Heart left ventricle (tissue), 16 donors: ENCODE measurements around the gene ZNF423. TPM values are rescaled to one million over a fixed set of nuclear protein-coding genes. Genes with fewer than 3 reads are reported as not detected.
"Not testable (repeated sequence)": the region's sequence is repeated elsewhere in the genome, so short reads cannot be mapped to it uniquely, and the experiment has no call there.

Experiments used
- ATAC-seq, 4 donors: fragments of 200-7000 bp; cut with Tn5 transposase; one replicate each; pipeline ENCODE4 v1.9.1; 2020 to 2022; ENCODE audit warnings: moderate library complexity in 4 of 4, mild to moderate bottlenecking in 3 of 4, moderate number of reproducible peaks in 1 of 4
- DNase-seq, 5 donors: peaks; one replicate each; pipeline ENCODE4 v3.0.0-alpha.2; 2020
- H3K27ac ChIP-seq, 12 donors: fragments of 200-600 bp; sonication (generic) in 4 of 12; one replicate each; pipeline versions ENCODE4 v1.5.0 to v1.8.0; 2016 to 2022; ENCODE audit warnings: mild to moderate bottlenecking in 2 of 12
- H3K27me3 ChIP-seq, 9 donors: fragments of 200-600 bp; sonication (generic) in 2 of 9; one replicate each; pipeline versions ENCODE4 v1.5.1 to v1.8.0; 2016 to 2022; ENCODE audit warnings: mild to moderate bottlenecking in 3 of 9
- H3K36me3 ChIP-seq, 9 donors: fragments of 200-600 bp; sonication (generic) in 2 of 9; one replicate each; pipeline versions ENCODE4 v1.5.0 to v1.8.0; 2018 to 2022; ENCODE audit warnings: mild to moderate bottlenecking in 2 of 9
- H3K4me1 ChIP-seq, 12 donors: fragments of 200-600 bp; sonication (generic) in 4 of 12; one replicate each; pipeline versions ENCODE4 v1.5.0 to v1.8.0; 2016 to 2022; ENCODE audit warnings: mild to moderate bottlenecking in 3 of 12
- H3K4me3 ChIP-seq, 12 donors: fragments of 200-600 bp; sonication (generic) in 4 of 12; one replicate each; pipeline versions ENCODE4 v1.5.0 to v1.8.0; 2017 to 2022; ENCODE audit warnings: mild to moderate bottlenecking in 9 of 12, moderate library complexity in 4 of 12
- H3K9me3 ChIP-seq, 12 donors: fragments of 200-600 bp; sonication (generic) in 4 of 12; one replicate each; pipeline versions ENCODE4 v1.5.0 to v1.8.0; 2016 to 2022; ENCODE audit warnings: mild to moderate bottlenecking in 1 of 12
- POLR2A ChIP-seq, 2 donors: fragments of 450-650 bp; IDR thresholded peaks; one replicate each; pipeline ENCODE4 v1.6.1; 2017; ENCODE audit warnings: antibody characterized with exemption in 2 of 2, mild to moderate bottlenecking in 2 of 2, moderate library complexity in 2 of 2
- WGBS, 4 donors: extraction: QIAGEN DNeasy Blood & Tissue Kit in 2 of 4; methylation state at CpG; one replicate each; pipeline versions ENCODE4 v1.1.5 to v1.1.7; 2013 to 2018; 5-methylcytosine and 5-hydroxymethylcytosine counted together
- intact Hi-C, 10 donors: fragments of 100-400 bp; cut with DNase I; formaldehyde crosslinking; loops; one replicate each; pipeline versions ENCODE4 v1.11.1 to v1.14.2; 2022
- polyA plus RNA-seq, 2 donors: library from polyadenylated mRNA; stranded (reverse); fragments of 200-250 nt; gene quantifications; one replicate each; pipeline ENCODE4 v1.2.3, GENCODE V29; 2013
- total RNA-seq, 9 donors: library from RNA; depleted of rRNA in 2 of 9; stranded (reverse); fragments of >200 nt in 2 of 9; fragmentation: NEBNext Ultra II Directional in 3 of 9; extraction: Animal tissue kit (Norgen Biotek cat#: 25700) in 3 of 9; gene quantifications; one replicate each; pipeline versions ENCODE4 v1.1.0 to v1.2.4, GENCODE V29; 2016 to 2023
- TF ChIP-seq, protein P1 (sequence below), 12 donors: fragments of 200-600 bp; sonication (generic) in 4 of 12; IDR thresholded peaks; one replicate each; pipeline versions ENCODE4 v1.5.0 to v1.8.0; 2018 to 2022; ENCODE audit warnings: antibody characterized with exemption in 12 of 12, mild to moderate bottlenecking in 5 of 12
- donor health status: ischemic (EF 13 %, LVEDD 7.1; RV severe dilation, severe dysfunction).
- donor health status: healthy with polysubstance abuse.
- donor health status: DM: no; HTN: yes; CAD: no.
- donor health status: DM: no; HTN: no; CAD: no.
- donor health status: ischemic (EF 25% LVEDD 6.9; RV normal size, moderate dysfunction).
- donor health status: ischemic (EF 25% LVEDD 5.7; RV mildly dilated, moderate dysfunction).
- donor health status: healthy.
- donor health status: DM: yes; HTN: yes; CAD: no.
- donor health status: ischemic (EF 35%, LVEDD 5.7; RV mildly dilated, moderate dysfunction).
- donor health status: nonischemic (EF 11% LVEDD 7.7; RV severe dilation, severe dysfunction).
- donor health status: DM: yes; HTN: yes; CAD: no.
- donor health status: PGD.
- donor health status: ischemic (EF 29% LVEDD 5.4; RV normal size, mild dysfunction).
- donor health status: nonischemic (EF 23%, LVEDD 6.1; RV moderate dilation, normal function).

ZNF423 gene
- total and polyA plus RNA-seq, 11 donors: 1.8 to 10.4 (median 5.7) TPM

DNA sequence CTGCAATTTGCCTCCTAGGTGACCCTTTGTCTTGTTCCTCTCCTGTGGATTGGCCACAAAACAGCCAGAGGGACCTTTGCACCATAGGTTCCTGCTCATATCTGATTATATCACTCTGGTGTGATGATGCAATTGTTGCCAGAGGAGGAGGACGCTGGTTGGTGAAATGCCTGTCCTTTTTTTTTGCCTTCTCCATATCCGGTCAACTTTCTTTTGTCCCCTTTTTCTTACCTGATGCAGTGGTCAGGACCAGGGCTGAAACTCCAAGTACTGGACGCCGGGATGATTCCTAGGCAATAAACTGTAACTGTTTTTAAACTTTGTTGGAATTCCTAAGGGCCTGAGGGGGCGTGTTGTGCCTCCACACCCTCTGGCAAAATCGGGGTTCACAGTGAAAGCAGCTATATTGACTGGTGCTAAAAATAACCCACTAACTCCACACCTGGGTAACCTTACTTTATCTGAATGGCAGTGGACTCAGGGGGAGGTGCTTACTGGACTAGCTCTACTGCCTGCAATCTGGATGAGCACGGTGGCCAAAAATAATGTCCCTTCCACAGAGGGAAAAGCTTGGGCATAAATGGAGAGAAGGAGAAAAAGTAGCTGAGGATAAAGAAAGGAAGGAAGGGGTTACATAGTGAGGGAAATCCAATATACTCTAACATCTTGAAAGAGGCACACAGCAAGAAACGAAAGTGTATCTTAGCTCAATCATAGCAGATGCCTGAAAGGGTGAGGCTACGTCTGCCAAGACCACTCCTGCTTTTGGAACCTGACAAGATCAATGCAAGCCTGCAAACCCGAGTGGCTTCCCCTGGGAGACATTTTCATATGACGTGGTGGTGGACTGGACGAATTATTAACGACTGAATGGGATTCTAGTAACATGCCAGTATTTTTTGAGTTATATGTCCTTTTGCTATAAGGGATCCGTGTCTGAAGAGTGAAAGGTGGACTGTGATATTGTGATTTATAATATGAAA lies 28.4 kb upstream of the ZNF423 start:
- H3K4me3 ChIP-seq: no peak overlapping the region
- WGBS, 4 donors: 63 to 67% (median 65%) methylated on average over 14 of the region's 14 CpGs
- H3K36me3 ChIP-seq: no peaks in the 10 kb centered on the region
- no peak for DNase-seq
- H3K27ac ChIP-seq: no peak overlapping the region
- H3K27me3 ChIP-seq: peaks cover 0 to 18% (median 0%) of the 10 kb centered on the region in 9 donors
- no peak for TF ChIP-seq POLR2A (IDR thresholded peaks at IDR 0.05)
- TF ChIP-seq, protein P1, sequence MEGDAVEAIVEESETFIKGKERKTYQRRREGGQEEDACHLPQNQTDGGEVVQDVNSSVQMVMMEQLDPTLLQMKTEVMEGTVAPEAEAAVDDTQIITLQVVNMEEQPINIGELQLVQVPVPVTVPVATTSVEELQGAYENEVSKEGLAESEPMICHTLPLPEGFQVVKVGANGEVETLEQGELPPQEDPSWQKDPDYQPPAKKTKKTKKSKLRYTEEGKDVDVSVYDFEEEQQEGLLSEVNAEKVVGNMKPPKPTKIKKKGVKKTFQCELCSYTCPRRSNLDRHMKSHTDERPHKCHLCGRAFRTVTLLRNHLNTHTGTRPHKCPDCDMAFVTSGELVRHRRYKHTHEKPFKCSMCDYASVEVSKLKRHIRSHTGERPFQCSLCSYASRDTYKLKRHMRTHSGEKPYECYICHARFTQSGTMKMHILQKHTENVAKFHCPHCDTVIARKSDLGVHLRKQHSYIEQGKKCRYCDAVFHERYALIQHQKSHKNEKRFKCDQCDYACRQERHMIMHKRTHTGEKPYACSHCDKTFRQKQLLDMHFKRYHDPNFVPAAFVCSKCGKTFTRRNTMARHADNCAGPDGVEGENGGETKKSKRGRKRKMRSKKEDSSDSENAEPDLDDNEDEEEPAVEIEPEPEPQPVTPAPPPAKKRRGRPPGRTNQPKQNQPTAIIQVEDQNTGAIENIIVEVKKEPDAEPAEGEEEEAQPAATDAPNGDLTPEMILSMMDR (IDR thresholded peaks at IDR 0.05): no peak
- H3K4me1 ChIP-seq: no peaks in the 10 kb centered on the region
- intact Hi-C loops: loop anchor here in 1 of 10 donors (10.0 kb wide), 1 partner anchor 390 kb away; no protein-coding TSS in a partner anchor
- ATAC-seq: no peak
- no peaks in the 10 kb centered on the region for H3K9me3 ChIP-seq

DNA sequence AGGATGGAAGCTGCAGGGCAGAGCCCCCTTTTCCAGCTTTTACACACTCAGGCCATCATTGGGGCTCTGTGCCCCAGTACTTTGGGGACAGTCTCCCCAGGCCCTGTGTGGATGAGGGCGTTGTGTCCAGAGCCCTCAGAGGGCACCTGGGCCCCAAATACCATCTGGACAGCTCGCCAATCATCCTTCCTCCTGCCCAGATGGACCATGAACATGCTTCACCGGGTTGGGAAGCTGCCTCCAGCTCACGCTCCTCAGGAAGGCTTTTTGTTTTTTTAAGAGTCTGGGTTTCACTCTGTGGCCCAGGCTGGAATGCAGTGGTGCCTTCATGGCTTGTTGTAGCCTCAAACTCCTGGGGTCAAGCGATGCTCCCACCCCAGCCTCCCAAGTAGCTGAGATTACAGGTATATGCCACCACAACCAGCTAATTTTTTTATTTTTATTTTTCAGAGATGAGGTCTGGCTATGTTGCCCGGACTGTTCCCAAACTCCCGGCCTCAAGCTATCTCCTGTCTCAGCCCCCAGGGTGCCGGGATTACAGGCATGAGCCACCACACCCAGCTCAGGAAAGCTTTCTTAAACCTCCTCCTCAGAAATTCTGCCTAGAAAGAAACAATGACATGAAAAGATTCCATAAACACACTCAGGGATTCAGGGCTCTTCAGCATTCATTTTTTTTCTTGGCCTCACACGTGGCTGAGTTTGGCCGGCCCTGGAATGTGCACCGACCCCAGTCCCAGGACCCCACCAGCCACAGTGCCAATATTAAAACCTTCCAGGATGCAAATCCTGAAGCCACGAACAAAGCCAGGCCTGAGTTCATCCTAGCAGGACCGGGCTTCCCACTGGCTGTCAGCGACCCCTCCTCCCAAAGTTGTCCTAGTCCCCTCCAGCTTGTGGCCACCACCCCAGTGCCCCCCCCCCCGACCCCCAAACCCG lies 27.4 kb upstream of the ZNF423 start:
- Histone ChIP-seq H3K4me3 (no peak overlapping the region), H3K36me3 (no peaks in the 10 kb centered on the region), H3K27me3 (peaks cover 0 to 18% (median 0%) of the 10 kb centered on the region in 9 donors), H3K27ac (no peak overlapping the region), H3K9me3 (no peaks in the 10 kb centered on the region), H3K4me1 (no peaks in the 10 kb centered on the region)
- 63 to 69% (median 66%) methylated on average over 15 to 16 of the region's 16 CpGs for WGBS, 4 donors
- no peak for ATAC-seq
- intact Hi-C loops: loop anchor here in 1 of 10 donors (10.0 kb wide), 1 partner anchor 389 kb away; no protein-coding TSS in a partner anchor
- DNase-seq: no peak
- TF ChIP-seq, protein P1 (IDR thresholded peaks at IDR 0.05): no peak
- TF ChIP-seq POLR2A (IDR thresholded peaks at IDR 0.05): no peak

DNA sequence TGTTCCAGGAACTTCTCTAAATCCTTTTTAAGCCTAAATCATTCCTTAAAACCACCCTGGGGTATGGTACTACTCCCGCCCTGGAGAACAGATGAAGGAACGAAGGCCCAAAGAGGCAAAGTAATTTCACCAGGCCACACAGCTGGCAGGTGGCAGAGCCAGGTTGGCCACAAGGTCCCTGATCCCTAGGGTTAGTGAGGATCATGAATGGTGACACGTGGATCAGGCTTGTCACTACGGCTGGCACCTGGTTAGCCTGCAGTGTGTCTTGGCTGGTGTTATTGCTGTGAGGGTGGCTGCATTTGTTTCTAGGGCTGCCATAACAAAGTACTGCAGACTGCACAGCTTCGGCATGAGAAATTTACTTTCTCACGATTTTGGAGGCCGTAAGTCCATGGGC lies 26.0 kb upstream of the ZNF423 start:
- Histone ChIP-seq H3K27me3 (peaks cover 0 to 25% (median 7%) of the 10 kb centered on the region in 9 donors), H3K9me3 (no peaks in the 10 kb centered on the region), H3K36me3 (no peaks in the 10 kb centered on the region), H3K27ac (no peak overlapping the region), H3K4me1 (peaks cover 0 to 3% (median under 1%) of the 10 kb centered on the region in 12 donors), H3K4me3 (no peak overlapping the region)
- no peak for DNase-seq
- intact Hi-C loops: loop anchor here in 1 of 10 donors (10.0 kb wide), 1 partner anchor 387 kb away; no protein-coding TSS in a partner anchor
- ATAC-seq: no peak
- 80 to 92% (median 86%) methylated on average over 7 of the region's 7 CpGs for WGBS, 4 donors
- TF ChIP-seq, protein P1 (IDR thresholded peaks at IDR 0.05): no peak

DNA sequence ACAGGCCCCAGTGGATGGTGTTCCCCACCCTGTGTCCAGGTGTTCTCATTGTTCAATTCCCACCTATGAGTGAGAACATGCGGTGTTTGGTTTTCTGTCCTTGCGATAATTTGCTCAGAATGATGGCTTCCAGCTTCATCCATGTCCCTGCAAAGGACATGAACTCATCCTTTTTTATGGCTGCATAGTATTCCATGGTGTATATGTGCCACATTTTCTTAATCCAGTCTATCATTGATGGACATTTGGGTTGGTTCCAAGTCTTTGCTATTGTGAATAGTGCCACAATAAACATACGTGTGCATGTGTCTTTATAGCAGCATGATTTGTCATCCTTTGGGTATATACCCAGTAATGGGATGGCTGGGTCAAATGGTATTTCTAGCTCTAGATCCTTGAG lies 22.6 kb upstream of the ZNF423 start:
- intact Hi-C loops: loop anchor here in 9 of 10 donors (5.0 to 10.0 kb wide), 5 partner anchors 264 to 471 kb away; no protein-coding TSS in a partner anchor
- H3K4me3 ChIP-seq, DNase-seq, H3K36me3 ChIP-seq, ATAC-seq, H3K9me3 ChIP-seq, H3K27ac ChIP-seq: not testable (repeated sequence)
- Histone ChIP-seq H3K4me1 (peaks cover 0 to 12% (median 4%) of the 10 kb centered on the region in 12 donors), H3K27me3 (peaks cover 0 to 22% (median 6%) of the 10 kb centered on the region in 9 donors)
- WGBS, 4 donors: 79 to 93% (median 89%) methylated on average over 1 to 3 of the region's 3 CpGs
